ENCODE data around the gene FGR. TPM values are rescaled to one million over a fixed set of nuclear protein-coding genes. Genes with fewer than 3 reads are reported as not detected.
"Not testable (repeated sequence)": the region's sequence is repeated elsewhere in the genome, so short reads cannot be mapped to it uniquely, and the experiment has no call there.

Gene FGR
- total RNA-seq, 2 donors from 2014 or later = 4.0 to 10.8 TPM

DNA sequence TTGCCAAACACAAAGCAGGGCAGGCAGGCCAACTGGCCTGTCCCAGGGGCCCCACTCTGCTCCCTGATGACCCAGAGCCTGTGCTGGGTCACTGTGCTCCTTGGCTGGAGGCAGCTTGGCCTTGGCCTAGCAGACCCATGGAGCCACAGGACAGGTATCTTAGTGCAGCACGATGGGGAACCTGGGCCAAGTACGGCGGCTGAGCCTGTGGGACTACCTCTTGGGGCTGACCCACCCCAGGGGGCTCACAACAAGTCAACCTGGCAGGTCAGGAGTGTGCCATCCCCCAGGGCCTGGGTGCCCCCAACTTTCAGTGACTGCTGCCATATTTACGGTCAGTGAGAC, 10.1 kb upstream of the FGR start:
- 95% methylated on average over 3 of the region's 4 CpGs for WGBS
- intact Hi-C loops (cut with DNase I) = no loop called here
- Histone ChIP-seq H3K27ac (no peak overlapping the region), H3K27me3 (replicated peaks; ENCODE audit: insufficient read depth) (no peaks in the 10 kb centered on the region), H3K9me3 (no peaks in the 10 kb centered on the region), H3K36me3 (no peaks in the 10 kb centered on the region), H3K4me1 (replicated peaks) (no peaks in the 10 kb centered on the region), H3K4me3 (no peak overlapping the region)
- no peak for DNase-seq (ENCODE audit: low spot score)
- TF ChIP-seq, protein P1, sequence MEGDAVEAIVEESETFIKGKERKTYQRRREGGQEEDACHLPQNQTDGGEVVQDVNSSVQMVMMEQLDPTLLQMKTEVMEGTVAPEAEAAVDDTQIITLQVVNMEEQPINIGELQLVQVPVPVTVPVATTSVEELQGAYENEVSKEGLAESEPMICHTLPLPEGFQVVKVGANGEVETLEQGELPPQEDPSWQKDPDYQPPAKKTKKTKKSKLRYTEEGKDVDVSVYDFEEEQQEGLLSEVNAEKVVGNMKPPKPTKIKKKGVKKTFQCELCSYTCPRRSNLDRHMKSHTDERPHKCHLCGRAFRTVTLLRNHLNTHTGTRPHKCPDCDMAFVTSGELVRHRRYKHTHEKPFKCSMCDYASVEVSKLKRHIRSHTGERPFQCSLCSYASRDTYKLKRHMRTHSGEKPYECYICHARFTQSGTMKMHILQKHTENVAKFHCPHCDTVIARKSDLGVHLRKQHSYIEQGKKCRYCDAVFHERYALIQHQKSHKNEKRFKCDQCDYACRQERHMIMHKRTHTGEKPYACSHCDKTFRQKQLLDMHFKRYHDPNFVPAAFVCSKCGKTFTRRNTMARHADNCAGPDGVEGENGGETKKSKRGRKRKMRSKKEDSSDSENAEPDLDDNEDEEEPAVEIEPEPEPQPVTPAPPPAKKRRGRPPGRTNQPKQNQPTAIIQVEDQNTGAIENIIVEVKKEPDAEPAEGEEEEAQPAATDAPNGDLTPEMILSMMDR (IDR thresholded peaks at IDR 0.05) = no peak
- TF ChIP-seq POLR2AphosphoS5 (IDR thresholded peaks at IDR 0.05) = no peak
- TF ChIP-seq POLR2A (IDR thresholded peaks at IDR 0.05) = no peak

DNA sequence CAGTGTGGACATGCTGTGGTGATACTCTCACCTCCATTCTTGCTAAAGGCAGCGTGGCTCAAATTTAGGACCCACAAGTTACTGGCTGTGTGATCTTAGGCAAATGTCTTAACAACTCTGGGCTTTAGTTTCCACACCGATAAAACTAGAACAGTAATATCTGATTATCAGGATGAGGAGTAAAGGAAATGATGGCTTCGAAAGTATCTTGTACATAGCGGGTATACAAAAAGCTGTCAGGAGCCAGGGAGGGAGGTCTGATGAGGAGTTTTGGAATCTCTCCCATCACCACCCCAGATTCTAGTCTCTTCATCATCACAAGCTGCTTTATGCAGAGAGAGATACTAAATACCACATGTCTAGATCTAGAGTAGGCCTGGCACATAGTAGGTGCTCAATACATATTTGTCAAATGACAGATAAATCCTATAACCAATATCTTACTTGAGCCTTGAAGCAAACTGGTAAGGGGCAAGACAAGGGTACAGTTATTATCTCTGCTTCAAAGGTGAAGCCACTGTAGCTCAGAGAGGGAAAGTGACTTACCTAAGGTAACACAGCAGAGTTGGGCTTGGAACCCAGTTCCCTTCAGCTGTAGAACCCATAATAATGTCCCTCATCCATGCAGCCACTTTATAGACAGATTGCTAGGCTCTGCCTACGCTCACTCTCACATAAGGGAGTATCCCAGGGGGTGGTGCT, 9.5 kb upstream of the FGR start:
- 95% methylated on average over 5 of the region's 5 CpGs for WGBS
- no peak for TF ChIP-seq POLR2A (IDR thresholded peaks at IDR 0.05)
- TF ChIP-seq POLR2AphosphoS5 (IDR thresholded peaks at IDR 0.05) = no peak
- TF ChIP-seq, protein P1 (IDR thresholded peaks at IDR 0.05) = no peak
- intact Hi-C loops (cut with DNase I) = no loop called here
- H3K27ac ChIP-seq = no peak overlapping the region
- no peaks in the 10 kb centered on the region for H3K36me3 ChIP-seq
- H3K27me3 ChIP-seq (replicated peaks; ENCODE audit: insufficient read depth) = no peaks in the 10 kb centered on the region
- H3K4me1 ChIP-seq (replicated peaks) = no peaks in the 10 kb centered on the region
- no peak for DNase-seq (ENCODE audit: low spot score)
- H3K4me3 ChIP-seq = no peak overlapping the region
- no peaks in the 10 kb centered on the region for H3K9me3 ChIP-seq

DNA sequence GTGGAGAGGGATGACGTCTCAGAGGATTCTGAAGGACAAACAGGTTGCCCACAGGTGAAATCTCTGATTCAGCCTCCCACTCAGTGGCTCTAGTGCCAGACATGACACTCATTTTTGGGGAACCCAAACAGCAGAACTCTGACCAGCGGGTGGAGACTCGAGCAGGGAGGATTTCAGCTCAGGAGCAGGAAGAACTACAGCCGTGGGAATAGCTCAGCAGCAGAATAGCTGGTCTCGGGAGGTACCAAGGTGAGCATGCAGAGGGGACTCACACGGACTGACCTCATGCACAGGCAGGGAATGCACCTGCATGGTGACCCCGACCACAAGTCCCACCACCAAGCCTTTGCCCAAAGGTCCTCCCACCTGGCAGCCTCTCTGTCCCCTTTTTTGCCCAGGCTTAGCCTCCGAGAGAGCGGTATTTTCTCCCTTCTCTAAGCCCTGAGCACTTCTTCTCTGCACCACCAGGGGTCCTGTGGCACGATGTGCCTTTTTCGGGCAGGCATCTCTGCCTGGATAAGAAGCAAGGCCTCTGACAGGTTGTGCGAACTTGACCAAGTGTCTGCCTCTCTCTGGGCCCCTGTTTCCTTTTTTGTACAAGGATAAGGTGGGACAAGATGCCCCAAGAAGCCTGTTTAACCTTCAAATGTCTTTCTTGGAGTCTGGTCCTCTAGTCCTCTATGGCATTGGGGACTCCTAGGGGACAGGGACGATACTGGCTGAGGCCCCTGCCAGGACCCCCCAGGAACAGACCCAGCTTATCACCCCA, 8.8 kb upstream of the FGR start:
- Histone ChIP-seq H3K27me3 (replicated peaks; ENCODE audit: insufficient read depth) (no peaks in the 10 kb centered on the region), H3K4me1 (replicated peaks) (no peaks in the 10 kb centered on the region), H3K4me3 (no peak overlapping the region), H3K27ac (no peak overlapping the region), H3K9me3 (no peaks in the 10 kb centered on the region), H3K36me3 (no peaks in the 10 kb centered on the region)
- no peak for DNase-seq (ENCODE audit: low spot score)
- no peak for TF ChIP-seq POLR2A (IDR thresholded peaks at IDR 0.05)
- TF ChIP-seq, protein P1 (IDR thresholded peaks at IDR 0.05) = peak; percentile 51 to 70 (median 62)
- 39% methylated on average over 13 of the region's 13 CpGs for WGBS
- intact Hi-C loops (cut with DNase I) = no loop called here

DNA sequence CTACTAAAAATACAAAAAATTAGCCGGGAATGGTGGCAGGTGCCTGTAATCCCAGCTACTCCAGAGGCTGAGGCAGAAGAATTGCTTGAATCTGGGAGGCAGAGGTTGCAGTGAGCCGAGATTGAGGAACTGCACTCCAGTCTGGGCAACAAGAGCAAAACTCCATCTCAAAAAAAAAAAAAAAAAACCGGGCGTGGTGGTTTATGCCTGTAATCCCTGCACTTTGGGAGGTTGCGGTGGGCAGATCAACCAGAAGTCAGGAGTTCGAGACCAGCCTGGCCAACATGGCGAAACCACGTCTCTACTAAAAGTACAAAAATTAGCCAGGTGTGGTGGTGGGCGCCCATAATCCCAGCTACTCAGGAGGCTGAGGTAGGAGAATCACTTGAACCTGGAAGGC, 5.5 kb upstream of the FGR start:
- intact Hi-C loops (cut with DNase I); DNase-seq (ENCODE audit: low spot score); H3K27me3 ChIP-seq (replicated peaks; ENCODE audit: insufficient read depth); H3K4me1 ChIP-seq (replicated peaks); H3K9me3 ChIP-seq; H3K36me3 ChIP-seq; H3K27ac ChIP-seq; H3K4me3 ChIP-seq: not testable (repeated sequence)
- 92% methylated on average over 9 of the region's 9 CpGs for WGBS

DNA sequence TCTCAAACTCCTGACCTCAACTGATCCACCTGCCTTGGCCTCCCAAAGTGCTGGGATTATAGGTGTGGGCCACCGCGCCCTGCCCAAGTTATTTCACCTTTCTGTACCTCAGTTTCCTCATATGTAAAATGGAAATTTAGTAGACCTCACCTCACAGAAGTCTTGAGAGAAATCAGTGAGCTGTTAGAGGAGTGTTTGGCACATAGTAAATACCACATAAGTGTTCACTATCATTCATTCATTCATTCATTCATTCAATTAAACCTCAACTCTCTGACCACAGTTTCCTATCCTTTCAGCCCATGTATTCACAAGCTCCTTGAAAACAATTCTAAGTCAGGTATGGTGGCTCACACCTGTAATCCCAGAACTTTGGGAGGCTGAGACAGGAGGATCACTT, 3.8 kb upstream of the FGR start:
- TF ChIP-seq, protein P1 (IDR thresholded peaks at IDR 0.05) = no peak
- 98% methylated on average over 2 of the region's 2 CpGs for WGBS
- intact Hi-C loops (cut with DNase I) = no loop called here
- DNase-seq (ENCODE audit: low spot score) = no peak
- H3K27me3 ChIP-seq (replicated peaks; ENCODE audit: insufficient read depth) = no peaks in the 10 kb centered on the region
- no peaks in the 10 kb centered on the region for H3K9me3 ChIP-seq
- H3K4me3 ChIP-seq = no peak overlapping the region
- no peaks in the 10 kb centered on the region for H3K4me1 ChIP-seq (replicated peaks)
- no peaks in the 10 kb centered on the region for H3K36me3 ChIP-seq
- H3K27ac ChIP-seq = no peak overlapping the region
